Upper lobe of left lung (tissue), 6 donors: Measurements from ENCODE around the gene KRAS. TPM values are rescaled to one million over a fixed set of nuclear protein-coding genes. Genes with fewer than 3 reads are reported as not detected.
A peak's percentile ranks its signal among the peaks of the same experiment; 100 is the strongest.

Experiments used
- ATAC-seq, 2 donors: fragments of 200-7000 bp; cut with Tn5 transposase; one replicate each; pipeline ENCODE4 v1.9.1; 2022; ENCODE audit warnings: mild to moderate bottlenecking in 2 of 2, moderate library complexity in 2 of 2; ENCODE audit not compliant: low FRiP score in 2 of 2
- DNase-seq, 2 donors: peaks; one replicate each; pipeline ENCODE4 v3.0.0-alpha.2; 2019 to 2020
- H3K27ac ChIP-seq, 4 donors: fragments of 200-600 bp; sonication (generic); one replicate each; pipeline ENCODE4 v1.5.1; 2016 to 2019
- H3K27me3 ChIP-seq, 4 donors: fragments of 200-600 bp; sonication (generic); one replicate each; pipeline ENCODE4 v1.5.1; 2017 to 2019
- H3K36me3 ChIP-seq, 4 donors: fragments of 200-600 bp; sonication (generic); one replicate each; pipeline ENCODE4 v1.5.1; 2016 to 2019
- H3K4me1 ChIP-seq, 4 donors: fragments of 200-600 bp; sonication (generic); one replicate each; pipeline ENCODE4 v1.5.1; 2018 to 2019
- H3K4me3 ChIP-seq, 4 donors: fragments of 200-600 bp; sonication (generic); one replicate each; pipeline ENCODE4 v1.5.1; 2017 to 2019; ENCODE audit warnings: mild to moderate bottlenecking in 2 of 4, moderate library complexity in 1 of 4
- H3K9me3 ChIP-seq, 4 donors: fragments of 200-600 bp; sonication (generic); one replicate each; pipeline ENCODE4 v1.5.1; 2018 to 2019
- EP300 ChIP-seq, 4 donors: sonication (generic); formaldehyde crosslinking; IDR thresholded peaks; one replicate each; pipeline ENCODE4 v1.5.1; 2017; ENCODE audit warnings: antibody characterized with exemption in 4 of 4, control low read depth in 2 of 4
- POLR2A ChIP-seq, 4 donors: fragments of 450-650 bp; IDR thresholded peaks; one replicate each; pipeline ENCODE4 v1.5.1; 2016 to 2017; ENCODE audit warnings: antibody characterized with exemption in 4 of 4, mild to moderate bottlenecking in 2 of 4
- POLR2AphosphoS5 ChIP-seq, 2 donors: sonication (generic); formaldehyde crosslinking; IDR thresholded peaks; one replicate each; pipeline ENCODE4 v1.5.1; 2017; ENCODE audit warnings: antibody characterized with exemption in 2 of 2
- WGBS, 2 donors: methylation state at CpG; one replicate each; pipeline ENCODE4 v1.1.5; 2017 to 2018; 5-methylcytosine and 5-hydroxymethylcytosine counted together
- total RNA-seq, 6 donors: library from RNA; depleted of rRNA in 4 of 6; stranded (reverse); fragments of >200 nt in 4 of 6; gene quantifications; one replicate each; pipeline versions ENCODE4 v1.1.0 to v1.2.1, GENCODE V29; 2016 to 2021
- TF ChIP-seq, protein P1 (sequence below), 6 experiments: fragments of 450-650 bp in 4 of 6; fragments of 200-600 bp in 2 of 6; sonication (generic) in 2 of 6; IDR thresholded peaks; one replicate each; pipeline ENCODE4 v1.5.1; 2016 to 2019; ENCODE audit warnings: antibody characterized with exemption in 6 of 6
- donor health status: DM: no; HTN: no; CAD: no; lungs with moderate emphysema.
- donor health status: DM: no; HTN: yes; CAD: no; lungs with severe emphysema.

Gene KRAS
- total RNA-seq, 6 donors from 2014 or later = 10.4 to 32.9 (median 20.6) TPM

DNA sequence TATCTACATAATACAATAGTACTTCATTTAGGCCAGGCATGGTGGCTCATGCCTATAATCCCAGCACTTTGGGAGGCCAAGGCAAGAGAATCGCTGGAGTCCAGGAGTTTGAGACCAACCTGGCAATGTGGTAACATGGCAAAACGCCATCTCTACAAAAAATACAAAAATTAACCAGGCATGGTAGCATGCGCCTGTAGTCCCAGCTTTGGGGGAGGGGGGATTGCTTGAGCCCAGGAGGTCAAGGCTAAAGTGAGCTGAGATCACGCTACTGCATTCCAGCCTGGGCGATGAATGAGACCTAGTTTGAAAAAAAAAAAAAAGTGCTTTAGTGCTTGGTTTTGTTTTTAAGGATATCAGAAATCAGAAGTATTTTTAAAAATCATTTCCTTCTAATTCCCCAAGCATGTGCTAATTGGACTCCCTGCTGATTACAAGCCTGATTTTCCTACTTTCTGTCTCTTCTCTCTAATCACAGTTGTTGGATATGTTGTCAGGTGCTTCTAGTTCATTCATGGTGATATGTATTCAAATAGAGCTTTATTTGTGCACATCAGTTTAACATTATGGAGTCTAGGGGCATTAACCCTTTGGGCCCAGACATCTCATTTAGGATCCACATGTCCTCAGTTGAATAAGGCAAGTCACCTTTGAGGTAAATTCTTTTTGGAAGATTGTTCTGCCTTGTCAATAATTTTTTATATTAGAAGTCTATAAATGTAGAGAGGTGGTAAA, 7.0 kb upstream of the KRAS start:
- ATAC-seq = no peak
- no peak overlapping the region for H3K27ac ChIP-seq
- no peaks in the 10 kb centered on the region for H3K36me3 ChIP-seq
- no peaks in the 10 kb centered on the region for H3K9me3 ChIP-seq
- H3K4me3 ChIP-seq = no peak overlapping the region
- 93 to 96% methylated on average over 5 of the region's 5 CpGs for WGBS, 2 donors
- H3K4me1 ChIP-seq = peaks cover 0 to 10% (median 0%) of the 10 kb centered on the region in 4 donors
- H3K27me3 ChIP-seq = no peaks in the 10 kb centered on the region
- no peak for TF ChIP-seq POLR2AphosphoS5 (IDR thresholded peaks at IDR 0.05)
- TF ChIP-seq POLR2A (IDR thresholded peaks at IDR 0.05) = no peak
- TF ChIP-seq EP300 (IDR thresholded peaks at IDR 0.05) = no peak
- TF ChIP-seq, protein P1, sequence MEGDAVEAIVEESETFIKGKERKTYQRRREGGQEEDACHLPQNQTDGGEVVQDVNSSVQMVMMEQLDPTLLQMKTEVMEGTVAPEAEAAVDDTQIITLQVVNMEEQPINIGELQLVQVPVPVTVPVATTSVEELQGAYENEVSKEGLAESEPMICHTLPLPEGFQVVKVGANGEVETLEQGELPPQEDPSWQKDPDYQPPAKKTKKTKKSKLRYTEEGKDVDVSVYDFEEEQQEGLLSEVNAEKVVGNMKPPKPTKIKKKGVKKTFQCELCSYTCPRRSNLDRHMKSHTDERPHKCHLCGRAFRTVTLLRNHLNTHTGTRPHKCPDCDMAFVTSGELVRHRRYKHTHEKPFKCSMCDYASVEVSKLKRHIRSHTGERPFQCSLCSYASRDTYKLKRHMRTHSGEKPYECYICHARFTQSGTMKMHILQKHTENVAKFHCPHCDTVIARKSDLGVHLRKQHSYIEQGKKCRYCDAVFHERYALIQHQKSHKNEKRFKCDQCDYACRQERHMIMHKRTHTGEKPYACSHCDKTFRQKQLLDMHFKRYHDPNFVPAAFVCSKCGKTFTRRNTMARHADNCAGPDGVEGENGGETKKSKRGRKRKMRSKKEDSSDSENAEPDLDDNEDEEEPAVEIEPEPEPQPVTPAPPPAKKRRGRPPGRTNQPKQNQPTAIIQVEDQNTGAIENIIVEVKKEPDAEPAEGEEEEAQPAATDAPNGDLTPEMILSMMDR (IDR thresholded peaks at IDR 0.05) = no peak
- no peak for DNase-seq

DNA sequence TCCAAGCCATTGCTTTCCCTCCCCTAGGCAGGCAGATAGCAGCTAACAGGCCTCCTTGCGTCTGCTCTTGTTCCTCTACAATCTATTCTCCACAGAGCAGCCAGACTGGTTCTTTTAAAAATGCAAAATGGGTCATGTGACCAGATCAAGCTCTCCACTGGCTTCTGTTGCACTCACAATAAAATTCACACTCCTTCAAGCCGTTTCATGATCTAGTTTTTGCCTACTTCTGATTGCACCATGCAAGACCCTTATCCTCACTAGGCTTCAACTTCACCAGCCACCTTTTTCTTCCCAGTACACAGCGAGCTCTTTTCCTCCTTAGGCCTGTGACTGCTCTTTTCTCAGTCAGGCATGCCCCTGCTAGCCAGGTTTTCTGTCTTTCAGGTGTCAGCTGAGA, 6.1 kb upstream of the KRAS start:
- no peaks in the 10 kb centered on the region for H3K27me3 ChIP-seq
- no peak for TF ChIP-seq POLR2A (IDR thresholded peaks at IDR 0.05)
- TF ChIP-seq, protein P1 (IDR thresholded peaks at IDR 0.05) = no peak
- TF ChIP-seq EP300 (IDR thresholded peaks at IDR 0.05) = no peak
- no peak for TF ChIP-seq POLR2AphosphoS5 (IDR thresholded peaks at IDR 0.05)

DNA sequence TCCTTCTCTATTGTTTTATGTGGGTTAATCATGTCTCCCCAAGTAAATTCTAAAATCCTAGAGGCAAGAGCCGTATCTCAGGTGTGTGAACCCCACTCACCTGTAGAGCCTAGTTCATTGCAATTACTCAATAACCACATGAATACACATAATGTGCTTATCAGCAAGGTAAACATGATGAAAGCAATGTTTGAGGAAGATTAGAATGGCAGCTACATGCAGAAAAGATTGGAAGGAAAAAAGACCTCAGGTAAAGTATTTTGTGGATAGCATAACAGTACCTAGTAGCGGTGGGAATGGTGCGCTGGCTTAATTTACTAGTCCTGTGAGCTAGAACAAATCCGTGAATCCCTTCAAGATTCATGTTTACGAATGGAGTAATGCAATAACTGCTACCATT, 5.3 kb upstream of the KRAS start:
- Histone ChIP-seq H3K27ac (no peak overlapping the region), H3K9me3 (no peaks in the 10 kb centered on the region), H3K4me1 (peaks cover 0 to 13% (median 2%) of the 10 kb centered on the region in 4 donors), H3K4me3 (no peak overlapping the region), H3K36me3 (no peaks in the 10 kb centered on the region), H3K27me3 (no peaks in the 10 kb centered on the region)
- ATAC-seq = no peak
- no peak for TF ChIP-seq POLR2A (IDR thresholded peaks at IDR 0.05)
- no peak for TF ChIP-seq EP300 (IDR thresholded peaks at IDR 0.05)
- TF ChIP-seq, protein P1 (IDR thresholded peaks at IDR 0.05) = no peak
- TF ChIP-seq POLR2AphosphoS5 (IDR thresholded peaks at IDR 0.05) = no peak
- 79 to 86% methylated on average over 5 of the region's 5 CpGs for WGBS, 2 donors
- no peak for DNase-seq

More for the DNA sequence above, 6.1 kb upstream of the KRAS start:
- ATAC-seq = peak in 1 of 2 donors; percentile 53
- Histone ChIP-seq H3K27ac (peak overlapping the region in 1 of 4 donors; percentile 6), H3K4me1 (peaks cover 0 to 10% (median 1%) of the 10 kb centered on the region in 4 donors), H3K4me3 (no peak overlapping the region), H3K9me3 (no peaks in the 10 kb centered on the region), H3K36me3 (no peaks in the 10 kb centered on the region)
- DNase-seq = peak in 1 of 2 donors; percentile 26
- 61 to 69% methylated on average over 3 of the region's 3 CpGs for WGBS, 2 donors

DNA sequence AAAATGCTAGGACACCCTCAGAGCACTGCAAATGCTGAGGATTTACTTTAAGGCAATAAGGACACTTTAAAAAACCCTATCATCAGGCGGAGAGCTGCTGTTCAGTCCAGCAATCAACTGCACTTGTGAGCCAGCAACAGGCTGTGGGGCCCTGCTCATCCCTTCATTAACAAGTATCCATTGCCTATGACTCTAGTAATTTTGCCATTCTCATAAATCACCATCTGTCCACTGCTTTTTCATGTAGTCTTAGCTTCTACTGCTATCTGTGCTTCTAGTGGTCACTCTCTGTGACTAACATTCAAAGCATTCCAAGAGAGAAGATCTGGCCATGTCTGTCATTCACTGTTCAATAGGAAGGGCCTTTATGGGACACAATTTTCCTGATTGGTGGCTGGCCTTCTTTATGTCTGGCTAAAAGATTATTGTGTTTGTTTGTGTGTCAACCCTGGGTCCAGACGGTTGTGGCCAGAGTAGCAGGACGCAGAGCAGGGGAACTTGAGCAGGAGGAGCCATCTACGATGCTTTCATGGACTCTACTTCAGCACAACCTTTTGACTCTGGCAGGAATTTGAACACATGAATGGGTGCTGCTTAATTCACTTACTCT, 3.6 kb upstream of the KRAS start:
- ATAC-seq (no peak), DNase-seq (no peak)
- TF ChIP-seq EP300 (IDR thresholded peaks at IDR 0.05) (no peak), POLR2AphosphoS5 (IDR thresholded peaks at IDR 0.05) (no peak), POLR2A (IDR thresholded peaks at IDR 0.05) (no peak)
- TF ChIP-seq, protein P1 (IDR thresholded peaks at IDR 0.05) = no peak
- WGBS, 2 donors = 87 to 88% methylated on average over 4 of the region's 4 CpGs
- Histone ChIP-seq H3K4me3 (no peak overlapping the region), H3K4me1 (peaks cover 5 to 17% (median 5%) of the 10 kb centered on the region in 4 donors), H3K36me3 (no peaks in the 10 kb centered on the region), H3K27ac (no peak overlapping the region), H3K27me3 (no peaks in the 10 kb centered on the region), H3K9me3 (no peaks in the 10 kb centered on the region)
